GM21360 (cell line): ENCODE measurements around the gene MKS1.

Experiments
- ATAC-seq: cut with Tn5 transposase; IDR thresholded peaks from one replicate; pipeline ENCODE4 v1.9.1; 2021; ENCODE audit warnings: mild to moderate bottlenecking, moderate library complexity; ENCODE audit not compliant: unreplicated experiment

Gene MKS1

DNA sequence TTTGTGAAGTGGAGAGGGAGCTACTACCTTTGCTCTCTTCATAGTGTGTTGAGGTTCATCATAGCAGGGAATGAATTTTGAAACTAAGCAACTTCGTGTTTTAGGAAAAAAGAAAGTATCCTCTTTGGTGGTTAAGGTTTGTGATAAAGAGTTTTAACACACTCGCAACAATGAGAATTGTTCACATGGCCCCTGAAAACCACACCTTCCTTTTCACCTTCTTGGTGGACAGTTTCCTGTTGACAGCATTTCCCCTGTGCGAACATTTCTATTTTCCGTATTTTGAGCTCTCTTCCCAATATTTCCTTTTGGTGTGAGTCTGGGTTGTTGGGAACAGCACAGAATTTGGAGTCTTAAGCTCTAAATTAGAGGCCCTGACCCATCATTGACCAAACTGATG, 48.4 kb downstream of the MKS1 start:
- no peak for ATAC-seq

DNA sequence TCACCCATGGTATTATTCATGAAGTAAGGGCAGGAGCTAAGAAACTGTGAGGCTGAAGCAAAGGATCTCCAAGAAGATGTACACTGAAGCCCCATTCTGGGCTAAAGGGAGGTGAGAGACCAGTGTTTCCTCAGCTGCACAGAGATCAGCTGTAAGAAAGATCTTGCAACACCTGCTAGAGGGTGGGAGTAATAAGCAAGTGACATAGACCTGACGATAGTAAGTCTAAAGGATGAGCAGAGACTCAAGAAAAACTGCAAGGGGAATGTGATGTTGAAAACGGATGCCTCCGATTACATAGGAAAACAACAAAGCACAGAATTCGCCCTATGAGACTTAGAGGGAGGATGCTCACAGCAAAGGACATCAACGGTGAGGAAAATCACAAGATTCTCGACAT, 52.4 kb downstream of the MKS1 start, which contains the start of gene OR4D2:
Gene OR4D2, plus strand, starts transcription at position 301 of the 400 bp plus-strand sequence. CDS start 2,674 bp downstream, outside the sequence.
- no peak for ATAC-seq

DNA sequence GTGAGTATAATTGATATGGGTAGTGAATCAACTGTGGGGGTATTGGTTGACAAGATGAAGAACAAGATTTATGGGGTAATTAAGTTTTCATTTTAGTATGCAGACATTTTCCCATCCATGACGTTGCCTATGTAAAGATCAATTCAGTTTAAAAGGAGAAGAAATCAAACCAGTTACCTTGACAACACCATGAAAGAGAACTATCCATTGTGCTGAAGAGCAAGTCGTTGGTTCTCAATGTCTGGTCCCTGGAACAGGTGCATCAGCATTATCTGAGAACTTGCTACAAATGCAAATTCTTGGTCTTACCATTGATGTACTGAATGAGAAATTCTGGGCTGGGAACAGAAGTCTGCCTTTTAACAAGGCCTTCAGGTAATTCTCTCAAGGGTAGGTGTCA, 53.1 kb downstream of the MKS1 start:
- no peak for ATAC-seq

DNA sequence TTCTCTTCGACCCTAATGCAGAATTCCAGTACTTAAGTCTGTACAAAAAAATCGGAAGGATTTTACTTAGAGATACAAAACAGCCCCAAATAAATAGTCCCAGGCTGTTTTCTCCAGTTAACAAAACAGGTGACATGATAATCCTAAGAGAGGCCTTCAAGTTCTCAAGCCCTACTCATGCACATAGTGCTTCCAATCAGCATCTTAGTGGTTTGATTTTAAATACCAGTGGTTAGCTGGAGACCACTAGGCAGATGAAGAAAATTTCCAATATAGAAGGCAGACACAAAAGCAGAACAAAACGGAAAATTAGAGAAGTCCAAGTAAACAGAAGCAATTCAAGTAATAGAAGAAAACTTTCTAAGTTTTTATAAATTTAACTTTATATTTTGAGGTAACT, 57.5 kb downstream of the MKS1 start:
- no peak for ATAC-seq

DNA sequence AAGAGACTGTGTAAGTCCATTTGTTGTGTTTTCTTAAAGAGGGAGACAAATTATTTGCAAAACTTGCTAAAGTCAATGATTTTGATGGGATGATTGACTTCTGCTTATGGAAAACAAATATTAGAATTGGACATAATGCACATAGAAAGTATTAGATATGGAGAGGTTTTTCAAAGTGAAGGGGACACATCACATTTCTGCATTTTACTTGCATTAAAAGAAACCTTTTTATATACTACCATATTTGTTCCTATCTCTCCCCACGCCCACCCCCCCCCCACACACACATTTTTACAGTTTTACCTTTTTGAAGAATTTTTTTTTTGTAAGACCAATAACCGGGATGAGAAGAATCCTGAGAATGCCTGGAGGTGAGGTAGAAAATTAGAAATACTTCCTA, 60.9 kb downstream of the MKS1 start:
- ATAC-seq, result no peak

DNA sequence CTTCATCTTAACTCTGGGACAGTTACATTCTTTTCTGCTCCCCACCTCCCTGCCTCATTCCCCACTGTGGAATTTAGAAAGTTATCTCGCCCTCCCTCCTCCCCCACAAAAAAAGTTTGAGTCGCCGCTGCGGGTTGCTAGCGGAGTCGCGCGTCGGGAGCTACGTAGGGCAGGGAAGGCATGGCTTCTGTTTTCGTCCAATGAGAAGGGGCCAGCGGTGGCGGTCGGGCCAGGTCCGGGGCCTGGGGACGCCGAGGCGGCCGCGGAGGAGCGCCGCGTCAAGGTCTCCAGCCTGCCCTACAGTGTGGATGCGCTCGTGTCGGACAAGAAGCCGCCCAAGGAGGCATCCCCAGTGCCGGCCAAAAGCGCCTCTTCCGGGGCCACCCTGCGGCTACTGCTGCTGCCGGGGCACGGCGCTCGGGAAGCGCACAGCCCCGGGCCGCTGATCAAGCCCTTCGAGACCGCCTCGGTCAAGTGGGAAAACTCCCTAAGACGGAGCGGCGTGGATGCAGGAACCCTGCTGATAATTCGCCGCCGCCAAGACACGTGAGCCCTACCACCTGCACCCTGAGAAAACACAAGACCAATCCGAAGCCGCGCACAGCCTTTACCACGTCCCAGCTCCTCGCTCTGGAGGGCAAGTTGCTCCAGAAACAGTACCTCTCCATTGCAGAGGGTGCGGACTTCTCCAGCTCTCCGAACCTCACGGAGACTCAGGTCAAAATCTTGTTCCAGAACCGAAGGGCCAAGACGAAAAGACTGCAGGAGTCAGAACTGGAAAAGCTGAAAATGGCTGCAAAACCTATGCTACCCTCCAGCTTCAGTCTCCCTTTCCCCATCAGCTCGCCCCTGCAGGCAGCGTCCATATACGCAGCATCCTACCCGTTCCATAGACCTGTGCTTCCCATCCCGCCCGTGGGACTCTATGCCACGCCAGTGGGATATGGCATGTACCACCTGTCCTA, 61.9 kb downstream of the MKS1 start:
- no peak for ATAC-seq
